Dermis blood vessel endothelial cell (primary cell): ENCODE results near the gene PPP1R1B. TPM values are rescaled to one million over a fixed set of nuclear protein-coding genes. Genes with fewer than 3 reads are reported as not detected.

Experiments
- DNase-seq: peaks from one replicate; pipeline ENCODE4 v3.0.0; 2010
- total RNA-seq: library from RNA; depleted of rRNA; stranded (reverse); fragments of >200 nt; gene quantifications from 2 replicates; pipeline ENCODE4 v1.2.3, GENCODE V29; 2014

The PPP1R1B gene
- total RNA-seq, 1 donor from 2014 or later: not detected

DNA sequence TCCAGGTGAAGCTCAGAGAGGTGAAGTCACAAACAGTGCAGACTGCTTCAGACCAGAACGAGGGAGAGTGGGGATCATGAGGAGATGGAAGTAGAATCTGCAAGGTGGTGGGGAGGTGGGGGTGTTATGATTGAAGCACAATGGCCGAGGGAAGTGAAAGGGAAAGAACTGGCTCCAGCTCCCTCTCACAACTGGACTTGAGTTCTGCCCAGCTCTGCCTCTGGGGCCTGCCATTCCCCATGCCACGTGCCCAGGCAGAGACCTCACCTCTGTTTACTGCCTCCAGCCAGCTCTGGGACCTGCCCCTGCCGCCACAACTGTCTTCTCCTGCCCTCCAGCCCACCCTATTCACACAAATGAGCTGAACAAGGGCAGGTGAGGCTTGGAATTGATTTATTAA lies 44.0 kb downstream of the PPP1R1B start:
- DNase-seq: no peak

DNA sequence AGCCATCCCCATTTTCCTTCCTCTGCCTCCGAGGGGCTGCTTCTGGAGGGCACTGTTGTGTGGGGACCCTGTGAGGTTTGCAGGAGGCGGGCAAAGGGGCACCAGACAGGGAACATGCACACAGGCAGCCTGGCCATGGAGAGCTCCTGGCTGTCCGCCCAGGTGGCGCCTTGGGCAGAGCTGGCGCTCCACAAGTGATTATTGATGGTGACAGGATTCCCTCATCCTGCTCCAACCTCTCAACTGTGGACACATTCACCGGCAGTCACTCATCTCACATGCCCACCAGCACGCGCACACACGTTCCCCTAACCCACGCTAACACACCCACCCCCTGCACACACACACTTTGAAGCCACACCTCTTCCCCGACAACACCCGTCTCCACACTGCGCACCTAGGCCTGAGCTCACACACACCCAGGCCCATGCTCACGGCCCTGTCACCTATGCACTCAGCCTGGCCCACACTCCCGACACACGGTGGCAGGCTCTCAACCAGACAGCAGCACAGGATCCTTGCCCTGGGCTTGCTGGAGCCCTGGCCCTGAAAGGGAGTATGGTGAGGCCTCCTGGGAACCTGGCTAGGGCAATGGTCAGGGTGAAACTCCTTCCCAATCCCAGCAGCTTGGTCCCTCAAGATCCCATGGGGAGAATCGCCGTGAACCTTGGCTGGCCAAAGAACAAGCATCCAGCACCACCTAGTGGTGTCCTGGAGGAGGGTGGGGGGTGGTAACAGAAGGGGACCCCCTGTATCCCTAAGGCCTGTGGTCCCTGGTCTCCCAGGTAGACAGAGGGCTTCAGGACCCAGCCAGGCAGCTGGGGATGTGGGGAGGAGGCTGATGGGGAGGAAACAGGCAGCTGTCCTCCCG lies 45.1 kb downstream of the PPP1R1B start:
- peak; percentile 71 for DNase-seq

DNA sequence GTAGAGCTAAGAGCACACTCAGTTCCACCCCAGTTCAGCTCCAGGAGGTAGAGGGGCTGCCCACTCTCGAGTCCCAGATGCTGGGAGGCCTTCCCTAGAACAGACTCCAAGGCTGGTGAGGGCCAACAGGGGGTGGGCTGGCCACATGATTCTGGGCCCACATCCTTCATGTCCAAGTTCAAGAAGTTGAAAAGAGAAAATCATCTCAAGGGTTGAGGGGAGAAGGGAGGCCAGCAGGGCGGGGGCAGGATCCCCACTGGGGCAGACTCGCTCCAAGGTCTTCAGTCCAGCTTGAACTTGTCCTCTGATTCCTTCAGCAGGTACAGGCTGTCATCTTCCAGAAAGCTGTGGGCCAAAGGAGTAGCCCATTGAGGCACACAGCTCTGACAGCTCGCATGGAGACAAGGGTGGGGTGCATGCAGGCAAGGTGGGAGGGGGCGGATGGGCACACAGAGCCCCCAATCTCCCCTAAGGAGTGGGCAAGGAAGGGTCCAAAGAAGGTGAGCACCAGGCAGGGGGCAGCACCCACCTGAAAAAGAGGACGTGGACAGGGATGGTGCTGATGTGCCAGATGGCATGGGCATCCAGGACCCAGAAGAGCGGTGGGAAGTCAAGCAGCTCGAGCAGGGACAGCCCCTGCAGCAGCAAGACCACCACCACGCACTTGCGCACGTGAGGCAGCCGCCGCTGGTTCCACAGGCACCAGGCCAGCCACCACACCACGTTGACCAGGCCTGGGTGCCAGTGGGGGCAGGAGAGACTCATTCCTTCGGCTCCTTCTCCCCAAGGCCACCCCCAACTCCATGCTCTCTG lies 46.0 kb downstream of the PPP1R1B start:
- DNase-seq: no peak

DNA sequence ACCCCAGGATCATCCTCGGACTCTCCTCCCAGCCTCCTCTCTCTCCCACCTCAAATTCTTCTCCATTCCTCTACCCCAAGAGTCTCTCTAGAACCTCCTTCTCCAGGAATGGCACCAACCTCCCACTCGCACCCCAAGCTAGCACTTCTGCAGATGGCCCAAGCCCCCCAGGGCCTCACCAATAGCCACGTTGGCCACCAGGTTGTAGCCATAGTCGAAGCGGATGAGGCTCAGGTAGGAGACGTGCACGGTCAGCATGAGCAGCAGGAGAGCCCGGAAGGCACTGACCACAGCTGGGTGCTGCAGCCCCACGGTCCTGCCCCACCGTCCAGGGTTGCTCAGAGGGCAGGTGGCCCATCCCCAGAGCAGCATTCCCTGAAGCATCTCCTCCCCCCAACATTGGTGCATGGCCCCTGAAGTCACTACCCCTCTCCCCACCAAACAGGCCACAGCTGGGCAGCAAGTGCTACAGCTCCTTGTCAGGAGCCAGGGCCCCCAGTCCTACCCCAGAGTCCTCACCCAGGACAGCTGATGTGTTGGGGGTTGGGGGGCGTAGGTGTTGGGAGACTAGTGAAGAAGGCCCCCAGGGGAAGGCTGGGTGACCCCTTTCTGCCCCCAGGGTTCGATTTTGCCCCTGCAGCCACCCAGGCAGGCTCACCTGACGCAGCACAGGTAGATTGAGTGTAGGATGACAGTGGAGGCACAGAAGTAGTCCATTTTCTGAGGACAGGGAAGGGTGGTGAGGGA lies 46.8 kb downstream of the PPP1R1B start:
- no peak for DNase-seq

DNA sequence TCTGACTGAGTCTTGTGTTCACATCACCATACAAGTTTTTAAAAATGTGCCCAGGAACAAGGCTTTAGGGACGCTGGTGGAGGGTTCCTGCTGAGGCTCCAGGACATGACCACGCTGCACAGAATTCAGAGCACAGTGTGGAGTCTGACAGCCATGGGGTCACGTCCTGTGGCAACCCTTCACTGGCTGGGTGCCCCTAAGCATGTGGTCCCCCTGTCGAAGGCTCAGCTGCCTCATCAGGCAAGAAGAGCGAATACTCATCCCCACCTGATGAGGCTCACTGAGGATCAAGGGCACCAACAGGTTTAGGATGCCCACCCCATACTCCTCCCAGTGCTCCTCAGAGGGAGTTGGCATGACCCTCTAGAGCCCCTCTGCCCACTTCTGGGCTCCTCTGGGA lies 47.4 kb downstream of the PPP1R1B start:
- DNase-seq: no peak

DNA sequence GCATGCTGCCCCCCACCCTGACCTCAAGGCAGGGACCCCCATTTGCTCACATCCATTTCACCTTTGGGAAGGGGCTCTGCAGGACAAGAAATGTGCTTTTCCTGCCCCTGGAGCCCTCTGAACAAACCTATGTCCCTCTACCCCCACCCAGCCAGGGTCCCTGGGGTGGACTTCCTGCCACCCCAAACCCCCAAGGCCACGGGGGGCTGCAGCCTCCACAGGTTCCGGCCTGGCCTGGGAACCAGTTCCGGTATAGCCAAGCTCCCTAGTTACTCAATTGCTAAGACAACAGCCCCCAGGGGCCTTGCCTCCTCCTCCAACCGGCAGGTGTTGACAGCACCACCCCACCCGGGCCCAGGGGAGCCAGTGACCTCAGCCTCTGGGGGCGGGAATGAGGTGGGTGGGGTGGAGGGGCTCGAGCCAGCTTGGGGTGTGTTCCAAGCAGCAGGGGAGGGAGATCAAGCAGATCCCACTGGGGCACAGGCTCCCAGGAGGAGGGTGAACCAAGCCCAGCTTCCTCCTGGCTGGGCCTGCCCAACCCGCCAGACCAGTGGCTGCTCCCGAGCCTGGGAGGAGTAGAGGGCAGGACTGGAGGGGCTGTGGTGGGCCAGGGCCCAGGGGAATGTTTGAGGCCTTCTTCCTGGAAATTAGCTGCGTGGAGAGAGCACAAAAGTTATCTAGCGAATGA lies 48.1 kb downstream of the PPP1R1B start:
- DNase-seq: no peak

DNA sequence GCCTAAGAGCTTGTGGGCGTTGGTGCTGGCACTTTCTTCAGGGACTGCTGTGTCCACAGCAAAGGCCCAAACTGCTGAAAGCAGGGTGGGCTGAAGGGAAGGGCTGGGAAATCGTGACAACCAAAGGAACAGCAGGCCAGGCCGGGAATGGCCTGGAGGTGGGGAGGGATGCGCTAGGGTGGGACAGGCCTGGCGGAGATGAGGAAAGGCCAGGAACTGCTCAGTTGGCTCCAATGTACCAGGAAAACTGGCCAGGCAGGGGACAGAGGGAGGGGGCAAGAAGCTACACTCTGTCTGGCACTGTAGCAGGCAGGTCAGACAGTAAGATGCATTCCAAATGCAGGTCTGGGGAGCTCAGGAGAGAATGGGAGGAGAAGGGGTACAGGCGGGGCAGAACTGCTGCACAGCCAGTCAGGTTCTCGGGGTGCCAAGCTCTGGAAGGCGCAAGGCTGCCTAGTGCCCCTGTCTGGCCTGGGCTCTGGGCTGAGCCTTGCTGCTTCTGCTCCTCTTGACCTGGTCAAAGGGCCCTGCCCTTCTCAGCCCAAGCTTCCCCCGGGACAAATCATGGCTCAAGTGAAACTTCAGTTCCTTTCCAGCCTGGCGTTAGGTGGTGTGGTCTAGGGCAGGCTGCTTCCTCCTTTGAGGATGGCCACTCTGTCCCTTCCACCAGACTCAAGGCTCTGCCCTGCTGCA lies 48.8 kb downstream of the PPP1R1B start:
- DNase-seq: no peak

DNA sequence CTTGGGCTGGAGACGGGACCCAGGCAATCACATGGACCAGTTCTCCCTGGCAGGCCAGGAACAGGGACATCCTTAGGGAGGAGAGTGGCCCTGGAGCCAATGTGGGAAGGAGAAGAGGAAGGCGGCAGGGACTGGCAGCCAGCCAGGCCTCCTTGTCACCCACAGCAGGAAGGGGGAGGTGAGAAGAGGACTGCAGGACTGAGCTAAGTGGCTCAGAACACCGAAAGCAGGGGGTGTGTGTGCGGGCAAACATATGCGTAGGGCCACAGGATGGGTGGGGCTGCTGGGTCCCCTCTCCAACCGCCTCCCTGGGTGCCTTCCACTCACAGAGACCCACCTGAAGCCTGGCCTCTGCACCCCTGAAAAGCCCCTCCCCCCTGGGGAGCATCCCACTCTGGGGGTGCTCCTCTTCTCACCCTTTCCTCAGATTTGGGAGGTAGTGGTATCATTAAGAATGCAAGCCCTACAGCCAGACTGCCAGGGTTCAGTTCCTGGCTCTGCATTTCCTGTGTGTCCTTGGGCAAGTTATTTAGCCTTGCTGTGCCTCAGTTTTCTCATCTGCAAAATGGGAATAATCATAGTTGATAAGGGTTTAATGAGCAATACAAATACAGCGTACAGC lies 49.6 kb downstream of the PPP1R1B start:
- DNase-seq: no peak

DNA sequence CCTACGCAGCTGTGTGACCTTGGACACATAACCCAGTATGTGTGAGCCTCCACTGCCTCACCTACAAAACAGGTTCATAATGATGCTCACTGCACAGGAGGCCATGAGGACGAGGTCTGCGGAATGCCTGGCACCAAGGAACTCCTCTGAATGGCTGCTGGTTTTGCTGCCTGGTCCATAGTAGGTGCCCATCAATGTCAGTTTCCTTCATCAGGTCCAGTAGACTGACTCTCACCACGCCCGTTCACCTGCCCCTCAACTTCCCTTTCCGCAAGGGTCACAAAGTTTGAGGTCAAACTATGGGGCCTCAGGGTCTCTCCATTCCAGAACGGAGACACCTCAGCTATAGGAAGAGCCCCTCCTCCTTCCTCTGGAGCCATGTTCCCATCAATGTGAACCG lies 50.3 kb downstream of the PPP1R1B start:
- no peak for DNase-seq

DNA sequence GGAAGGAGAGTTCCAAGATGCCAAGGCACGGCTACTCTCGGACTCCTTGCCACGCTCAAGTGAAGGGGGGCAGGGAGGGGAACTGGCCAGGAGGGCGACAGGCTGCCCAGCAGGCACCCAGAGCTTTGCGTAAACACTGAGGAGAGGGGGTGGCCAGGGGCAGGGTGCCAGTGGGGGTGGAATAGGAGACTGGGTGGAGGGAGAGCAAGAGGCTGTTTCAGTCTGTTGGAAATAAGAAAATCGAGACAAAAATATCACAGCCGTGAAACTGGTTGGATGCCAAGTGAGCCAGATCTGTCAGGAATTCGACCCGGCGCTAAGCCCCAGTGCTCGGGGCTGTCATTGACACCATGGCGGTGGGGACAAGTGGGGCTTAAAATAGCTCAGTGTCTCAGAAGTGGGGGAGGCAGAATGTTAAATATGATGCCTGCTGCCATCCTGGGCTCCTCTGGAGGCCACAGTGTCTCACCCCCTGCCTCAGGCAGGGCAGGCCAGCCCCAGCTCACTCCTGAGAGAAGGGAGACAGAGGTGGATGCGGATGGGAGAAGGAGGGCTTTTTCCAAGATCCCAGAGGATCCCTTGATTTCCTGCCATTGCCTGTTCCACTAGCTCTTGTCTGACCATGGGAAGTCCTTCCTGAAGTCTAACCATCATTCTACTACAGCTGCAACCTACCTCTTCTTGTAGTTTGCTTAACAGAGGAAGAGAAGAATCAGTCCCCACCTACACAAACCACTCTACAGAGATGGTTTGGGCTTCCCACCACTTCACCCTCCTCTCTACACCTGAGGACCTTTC lies 51.0 kb downstream of the PPP1R1B start:
- no peak for DNase-seq

DNA sequence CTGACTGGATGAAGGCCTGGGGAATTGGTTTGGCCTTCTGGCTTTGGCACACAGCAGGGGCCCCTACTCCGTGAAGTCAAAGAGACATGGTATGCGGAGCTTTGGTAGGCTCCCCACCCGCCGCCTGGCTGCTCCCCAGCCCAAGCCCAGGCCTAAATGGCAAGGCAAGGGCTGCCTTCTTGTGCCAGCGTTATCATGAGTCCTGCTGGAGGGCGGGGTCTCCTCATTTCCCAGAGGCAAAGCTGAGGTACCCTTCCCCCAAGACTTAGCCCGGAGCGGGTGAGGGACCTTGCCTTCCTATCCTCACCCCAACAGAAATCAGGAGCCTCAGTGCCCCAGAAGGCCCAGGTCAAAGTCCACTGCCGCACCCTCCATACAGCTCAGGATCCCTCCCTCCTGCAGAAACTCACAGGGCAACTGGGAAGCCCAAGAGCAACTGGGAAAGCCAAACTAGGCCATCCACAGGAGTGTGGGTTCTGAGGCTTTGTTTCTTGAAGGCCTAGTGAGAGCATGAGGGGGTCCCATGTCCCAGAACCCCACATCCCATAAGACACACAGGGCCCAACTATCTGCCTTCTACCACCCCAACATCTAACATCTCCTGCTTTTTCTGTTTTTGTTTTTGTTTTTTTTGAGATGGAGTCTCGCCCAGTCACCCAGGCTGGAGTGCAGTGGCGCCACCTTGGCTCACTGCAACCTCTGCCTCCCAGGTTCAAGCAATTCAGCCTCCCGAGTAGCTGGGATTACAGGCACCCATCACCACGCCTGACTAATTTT lies 51.8 kb downstream of the PPP1R1B start:
- DNase-seq: no peak

DNA sequence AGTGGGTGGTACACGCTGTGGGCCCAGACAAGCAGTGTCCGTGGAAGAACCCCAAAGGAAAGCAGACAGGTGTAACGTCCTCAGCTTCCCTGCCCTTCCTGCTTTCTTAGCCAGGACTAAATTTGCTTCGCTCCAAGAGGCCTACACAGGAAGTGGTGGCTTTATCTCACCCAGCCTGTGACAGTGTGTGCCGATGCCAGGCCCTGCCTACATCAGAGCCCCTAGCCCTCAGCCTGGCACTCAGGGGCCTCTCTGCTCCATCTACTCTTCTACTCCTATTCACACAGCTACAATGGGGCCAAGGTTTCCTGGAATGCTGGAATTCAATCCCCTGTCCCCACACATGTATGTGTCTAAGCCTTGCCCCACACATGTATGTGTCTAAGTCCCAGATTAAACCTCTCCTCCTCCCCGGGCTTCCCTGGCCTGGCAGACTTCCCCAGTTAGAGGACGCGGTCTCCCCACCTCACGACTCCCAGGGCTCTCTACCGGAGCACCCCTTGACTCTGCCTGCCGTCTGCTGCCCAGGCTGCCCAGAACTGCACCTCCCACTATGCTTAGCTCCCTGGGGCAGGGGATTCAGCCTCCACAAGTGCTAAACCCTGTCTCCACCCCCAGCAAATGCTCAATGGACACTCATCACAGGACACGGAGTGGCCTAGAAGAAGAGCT lies 52.9 kb downstream of the PPP1R1B start:
- no peak for DNase-seq

DNA sequence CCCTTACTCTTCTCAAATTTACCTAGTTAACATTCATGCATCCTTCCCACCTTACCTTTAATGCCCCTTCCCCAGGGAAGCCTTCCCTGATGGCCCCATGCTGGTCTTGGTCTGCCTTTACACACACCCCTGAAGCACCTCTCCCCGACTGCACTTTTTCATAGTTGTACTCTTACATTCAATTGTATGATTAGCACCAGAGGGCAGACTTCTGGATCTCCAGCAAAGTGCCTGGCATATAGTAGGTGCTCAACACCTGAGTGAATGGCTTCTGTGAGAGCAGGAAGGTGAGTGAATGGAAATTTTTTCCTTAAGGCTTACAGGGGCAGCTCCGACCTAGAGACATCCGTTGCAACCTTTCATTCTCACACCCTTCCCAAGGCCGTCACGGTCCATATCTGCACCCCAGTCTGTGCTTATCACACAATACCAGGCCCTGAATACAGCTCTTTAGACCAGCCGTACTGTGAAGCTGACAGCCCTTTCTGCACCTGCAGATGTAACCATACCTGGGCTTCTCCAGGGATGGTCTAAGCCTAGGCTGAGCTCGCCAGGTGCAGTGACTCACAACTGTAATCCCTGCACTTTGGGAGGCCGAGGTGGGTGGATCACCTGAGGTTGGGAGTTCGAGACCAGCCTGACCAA lies 56.7 kb downstream of the PPP1R1B start:
- DNase-seq: no peak

DNA sequence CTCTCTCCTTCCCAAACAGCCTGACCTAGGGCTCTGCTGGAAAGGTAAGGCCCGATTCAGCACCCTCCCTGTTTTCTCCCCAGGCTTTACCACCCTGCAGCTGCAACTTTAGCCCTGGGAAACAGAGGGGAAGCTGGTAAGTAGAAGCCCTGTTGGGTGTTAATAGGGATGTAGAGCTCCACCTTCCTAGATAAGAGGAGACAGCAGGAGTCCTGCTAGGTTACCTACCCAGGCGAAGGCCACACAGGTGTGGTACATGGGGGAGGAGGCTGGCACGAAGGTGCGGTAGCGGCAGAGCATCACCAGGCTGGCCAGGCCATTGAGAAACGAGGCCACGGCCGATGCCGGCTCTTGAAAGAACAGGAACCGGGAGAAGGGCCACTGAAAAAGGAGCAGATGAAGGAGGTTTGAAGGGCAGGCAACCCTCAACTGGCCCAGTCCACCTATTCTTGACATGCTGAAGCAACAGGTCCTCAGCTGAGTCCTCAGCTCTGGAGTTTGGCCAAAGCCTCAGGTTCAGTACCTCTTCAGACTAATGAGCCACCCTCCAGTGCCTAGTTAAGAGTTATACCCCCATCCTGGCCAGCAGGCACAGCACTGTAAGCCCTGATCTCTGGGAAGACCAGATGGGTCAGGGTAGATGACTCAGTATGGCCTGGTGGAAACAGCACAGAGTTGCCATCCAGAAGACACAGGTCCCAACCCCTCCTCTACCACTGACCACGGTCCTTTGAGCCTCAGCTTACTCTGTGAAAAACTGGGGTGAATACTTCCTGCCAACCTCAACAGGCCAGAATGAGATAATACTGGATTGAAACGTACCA lies 57.8 kb downstream of the PPP1R1B start:
- DNase-seq: no peak
